Neural progenitor cell (in vitro differentiated cells): ENCODE measurements around the gene RELT. TPM values are rescaled to one million over a fixed set of nuclear protein-coding genes. Genes with fewer than 3 reads are reported as not detected.
A peak's percentile ranks its signal among the peaks of the same experiment; 100 is the strongest.

ENCODE experiments used
- DNase-seq: peaks from one replicate; pipeline ENCODE4 v3.0.0-alpha.2; 2016; ENCODE audit warnings: low spot score
- H2AFZ ChIP-seq: fragments of 200-600 bp; sonication (generic); replicated peaks from 2 replicates; pipeline ENCODE4 v1.6.1; 2016; ENCODE audit warnings: antibody characterized with exemption
- H3F3A ChIP-seq: fragments of 200-600 bp; sonication (generic); 2 replicates; pipeline ENCODE4 v1.6.1; 2016; ENCODE audit warnings: antibody characterized with exemption, low read depth
- H3K27ac ChIP-seq: fragments of 200-600 bp; sonication (generic); 2 replicates; pipeline ENCODE4 v1.5.1; 2016; ENCODE audit warnings: mild to moderate bottlenecking
- H3K27me3 ChIP-seq: fragments of 200-600 bp; sonication (generic); 2 replicates; pipeline ENCODE4 v1.6.1; 2016; ENCODE audit warnings: mild to moderate bottlenecking, moderate library complexity
- H3K36me3 ChIP-seq: fragments of 200-600 bp; sonication (generic); 2 replicates; pipeline ENCODE4 v1.5.1; 2016
- H3K4me1 ChIP-seq: fragments of 200-600 bp; sonication (generic); 2 replicates; pipeline ENCODE4 v1.6.1; 2016; ENCODE audit warnings: mixed run types
- H3K4me2 ChIP-seq: fragments of 200-600 bp; sonication (generic); 2 replicates; pipeline ENCODE4 v1.6.1; 2016
- H3K4me3 ChIP-seq: fragments of 200-600 bp; sonication (generic); 2 replicates; pipeline ENCODE4 v1.5.1; 2016
- H3K79me2 ChIP-seq: fragments of 200-600 bp; sonication (generic); 2 replicates; pipeline ENCODE4 v1.6.1; 2016; ENCODE audit warnings: low read depth
- H3K9ac ChIP-seq: fragments of 200-600 bp; sonication (generic); 2 replicates; pipeline ENCODE4 v1.6.1; 2016
- H3K9me3 ChIP-seq: fragments of 200-600 bp; sonication (generic); 2 replicates; pipeline ENCODE4 v1.5.1; 2016; ENCODE audit warnings: low read depth
- H4K20me1 ChIP-seq: fragments of 200-600 bp; sonication (generic); 2 replicates; pipeline ENCODE4 v1.6.1; 2016; ENCODE audit warnings: low read depth
- H3K27ac Mint-ChIP-seq: 3 replicates; pipeline ENCODE4 v1.8.0; 2021; ENCODE audit warnings: mixed read lengths
- H3K27me3 Mint-ChIP-seq: 2 replicates; pipeline ENCODE4 v1.8.0; 2022; ENCODE audit warnings: low read depth, mild to moderate bottlenecking, inconsistent platforms, moderate library complexity, mixed read lengths; ENCODE audit not compliant: insufficient read depth
- H3K36me3 Mint-ChIP-seq: 3 replicates; pipeline ENCODE4 v1.8.0; 2021; ENCODE audit warnings: mixed read lengths
- H3K4me1 Mint-ChIP-seq: 3 replicates; pipeline ENCODE4 v1.8.0; 2021; ENCODE audit warnings: mixed read lengths
- H3K4me3 Mint-ChIP-seq: 3 replicates; pipeline ENCODE4 v1.8.0; 2021; ENCODE audit warnings: mild to moderate bottlenecking, moderate library complexity, mixed read lengths
- H3K9me3 Mint-ChIP-seq: 3 replicates; pipeline ENCODE4 v1.8.0; 2020; ENCODE audit warnings: mixed read lengths
- EZH2 ChIP-seq: fragments of 200-600 bp; sonication (generic); IDR thresholded peaks from 2 replicates; pipeline ENCODE4 v1.6.1; 2017; ENCODE audit warnings: antibody characterized with exemption, mild to moderate bottlenecking, moderate library complexity
- EZH2phosphoT487 ChIP-seq: fragments of 200-600 bp; sonication (generic); IDR thresholded peaks from 2 replicates; pipeline ENCODE4 v1.6.1; 2017; ENCODE audit warnings: antibody characterized with exemption
- total RNA-seq: library from RNA; depleted of rRNA; stranded (reverse); fragments of >200 nt; gene quantifications from 2 replicates; pipeline ENCODE4 v1.2.3, GENCODE V29; 2015; ENCODE audit warnings: low replicate concordance
- TF ChIP-seq, protein P1 (sequence below): fragments of 200-600 bp; sonication (generic); IDR thresholded peaks from 2 replicates; pipeline ENCODE4 v1.5.1; 2017; ENCODE audit warnings: antibody characterized with exemption, mild to moderate bottlenecking

Gene RELT
- total RNA-seq, 1 donor from 2014 or later: 5.4 TPM

DNA sequence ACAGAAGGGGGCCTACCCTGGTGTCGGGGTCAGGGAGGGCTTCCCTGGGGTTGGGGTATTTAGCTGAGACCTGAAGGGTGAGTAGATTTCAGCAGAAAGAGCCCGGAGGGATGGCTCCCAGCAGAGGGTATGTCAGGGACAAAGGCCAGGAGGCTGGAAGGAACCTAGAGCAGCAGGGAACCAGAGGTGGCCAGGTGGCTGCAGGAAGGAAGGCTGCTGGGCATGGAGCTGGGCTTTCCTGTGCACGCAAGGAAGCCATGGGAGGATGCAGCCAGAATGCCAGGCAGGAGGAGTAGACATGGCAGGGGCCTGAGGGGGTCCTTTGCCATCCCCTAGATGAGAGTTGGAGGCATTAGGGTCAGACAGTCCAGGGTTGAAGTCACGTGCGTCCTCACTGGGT, 27.4 kb upstream of the RELT start:
- Mint-ChIP-seq H3K4me3 (no peak overlapping the region), H3K36me3 (peaks cover 10% of the 10 kb centered on the region), H3K9me3 (no peaks in the 10 kb centered on the region), H3K4me1 (peaks cover 34% of the 10 kb centered on the region), H3K27ac (no peak overlapping the region), H3K27me3 (peaks cover 14% of the 10 kb centered on the region)
- H3K27ac ChIP-seq: no peak overlapping the region
- no peak overlapping the region for H3K4me2 ChIP-seq
- no peaks in the 10 kb centered on the region for H3K36me3 ChIP-seq
- no peaks in the 10 kb centered on the region for H3K27me3 ChIP-seq
- H3K4me3 ChIP-seq: no peak overlapping the region
- TF ChIP-seq EZH2: no peak
- TF ChIP-seq, protein P1, sequence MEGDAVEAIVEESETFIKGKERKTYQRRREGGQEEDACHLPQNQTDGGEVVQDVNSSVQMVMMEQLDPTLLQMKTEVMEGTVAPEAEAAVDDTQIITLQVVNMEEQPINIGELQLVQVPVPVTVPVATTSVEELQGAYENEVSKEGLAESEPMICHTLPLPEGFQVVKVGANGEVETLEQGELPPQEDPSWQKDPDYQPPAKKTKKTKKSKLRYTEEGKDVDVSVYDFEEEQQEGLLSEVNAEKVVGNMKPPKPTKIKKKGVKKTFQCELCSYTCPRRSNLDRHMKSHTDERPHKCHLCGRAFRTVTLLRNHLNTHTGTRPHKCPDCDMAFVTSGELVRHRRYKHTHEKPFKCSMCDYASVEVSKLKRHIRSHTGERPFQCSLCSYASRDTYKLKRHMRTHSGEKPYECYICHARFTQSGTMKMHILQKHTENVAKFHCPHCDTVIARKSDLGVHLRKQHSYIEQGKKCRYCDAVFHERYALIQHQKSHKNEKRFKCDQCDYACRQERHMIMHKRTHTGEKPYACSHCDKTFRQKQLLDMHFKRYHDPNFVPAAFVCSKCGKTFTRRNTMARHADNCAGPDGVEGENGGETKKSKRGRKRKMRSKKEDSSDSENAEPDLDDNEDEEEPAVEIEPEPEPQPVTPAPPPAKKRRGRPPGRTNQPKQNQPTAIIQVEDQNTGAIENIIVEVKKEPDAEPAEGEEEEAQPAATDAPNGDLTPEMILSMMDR: no peak
- no peak for TF ChIP-seq EZH2phosphoT487
- no peaks in the 10 kb centered on the region for H3K9me3 ChIP-seq
- H3K4me1 ChIP-seq: no peaks in the 10 kb centered on the region
- H2AFZ ChIP-seq: no peak overlapping the region
- H3K79me2 ChIP-seq: peaks cover 3% of the 10 kb centered on the region
- no peaks in the 10 kb centered on the region for H3F3A ChIP-seq
- DNase-seq: no peak
- H3K9ac ChIP-seq: no peak overlapping the region
- H4K20me1 ChIP-seq: peaks cover 92% of the 10 kb centered on the region

DNA sequence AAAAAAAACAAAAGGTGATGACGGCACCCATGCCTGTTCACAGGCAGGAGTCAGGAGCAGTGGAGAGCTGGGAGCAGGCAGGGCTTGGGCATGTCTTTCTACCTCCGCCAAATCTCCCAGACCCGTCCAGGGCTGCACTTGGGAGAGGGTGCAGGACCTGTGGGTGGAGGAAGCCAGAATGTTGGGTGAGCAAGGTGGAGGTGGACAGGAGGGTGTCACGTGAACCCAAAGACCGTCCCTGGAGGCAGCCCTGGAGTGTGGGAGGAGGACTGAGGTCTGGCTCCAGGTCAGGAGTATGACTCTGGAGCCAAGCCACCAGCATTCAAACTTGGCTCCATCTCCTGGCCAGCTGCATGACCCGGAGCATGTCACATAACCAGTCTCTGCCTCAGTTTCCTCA, 26.6 kb upstream of the RELT start:
- no peaks in the 10 kb centered on the region for H3K9me3 Mint-ChIP-seq
- H3K27me3 Mint-ChIP-seq: peaks cover 12% of the 10 kb centered on the region
- H3K4me3 Mint-ChIP-seq: no peak overlapping the region
- H3K4me1 Mint-ChIP-seq: peaks cover 29% of the 10 kb centered on the region
- Histone ChIP-seq H3K9me3 (no peaks in the 10 kb centered on the region), H3K9ac (no peak overlapping the region), H3K4me2 (no peak overlapping the region), H3K27me3 (no peaks in the 10 kb centered on the region), H2AFZ (no peak overlapping the region), H3F3A (no peaks in the 10 kb centered on the region), H3K79me2 (no peaks in the 10 kb centered on the region), H3K4me3 (no peak overlapping the region), H3K4me1 (no peaks in the 10 kb centered on the region), H4K20me1 (peaks cover 84% of the 10 kb centered on the region), H3K36me3 (no peaks in the 10 kb centered on the region), H3K27ac (no peak overlapping the region)
- TF ChIP-seq EZH2 (no peak), EZH2phosphoT487 (no peak)
- TF ChIP-seq, protein P1: no peak
- no peak for DNase-seq
- H3K27ac Mint-ChIP-seq: no peak overlapping the region
- H3K36me3 Mint-ChIP-seq: peaks cover 10% of the 10 kb centered on the region

DNA sequence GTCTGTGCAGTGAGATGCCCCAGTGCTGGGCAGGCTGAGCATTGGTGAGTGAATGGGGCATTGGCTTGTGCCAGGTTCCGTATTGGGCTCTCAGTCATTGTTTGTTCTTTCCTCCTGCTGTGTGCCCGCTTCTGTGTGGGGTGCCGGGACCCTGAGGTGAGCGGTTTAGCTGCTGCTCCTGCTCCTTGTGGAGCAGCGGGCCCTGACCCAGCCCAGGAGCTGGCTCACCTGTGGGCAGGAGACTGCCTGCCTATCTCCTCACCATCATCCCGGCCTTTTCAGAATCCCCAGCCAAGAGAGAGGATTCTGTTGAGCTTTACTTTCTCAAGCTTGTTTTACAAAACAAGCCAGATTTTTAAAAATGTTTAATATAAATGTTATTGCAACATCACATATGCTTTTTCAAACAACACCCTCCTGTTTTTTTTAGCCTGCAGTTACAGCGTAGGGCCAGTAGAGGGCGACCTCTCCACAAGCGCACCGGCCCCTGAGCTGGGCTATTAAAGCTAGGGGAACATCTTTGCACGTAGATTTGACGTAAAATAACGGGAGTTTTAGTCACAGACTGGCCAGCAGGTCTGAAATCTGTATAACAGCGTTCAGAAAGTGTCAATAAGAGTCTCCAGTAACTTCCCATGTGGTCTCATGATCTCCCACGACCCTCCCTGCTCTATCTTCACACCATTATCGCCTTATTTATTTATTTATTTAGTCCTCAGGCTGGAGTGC, 25.1 kb upstream of the RELT start:
- Histone ChIP-seq H2AFZ (no peak overlapping the region), H3K4me3 (no peak overlapping the region), H3K4me1 (no peaks in the 10 kb centered on the region), H3K27ac (no peak overlapping the region), H3K9ac (no peak overlapping the region), H3F3A (no peaks in the 10 kb centered on the region), H3K36me3 (no peaks in the 10 kb centered on the region), H3K79me2 (no peaks in the 10 kb centered on the region), H4K20me1 (peaks cover 69% of the 10 kb centered on the region), H3K9me3 (no peaks in the 10 kb centered on the region), H3K27me3 (no peaks in the 10 kb centered on the region), H3K4me2 (no peak overlapping the region)
- DNase-seq: peak; percentile 72
- TF ChIP-seq EZH2phosphoT487: no peak
- no peak for TF ChIP-seq EZH2
- TF ChIP-seq, protein P1: peak; percentile 99
- H3K4me3 Mint-ChIP-seq: peak overlapping the region; percentile 5
- peaks cover 10% of the 10 kb centered on the region for H3K36me3 Mint-ChIP-seq
- no peaks in the 10 kb centered on the region for H3K9me3 Mint-ChIP-seq
- H3K4me1 Mint-ChIP-seq: peaks cover 21% of the 10 kb centered on the region
- peaks cover 12% of the 10 kb centered on the region for H3K27me3 Mint-ChIP-seq
- no peak overlapping the region for H3K27ac Mint-ChIP-seq
